ENCODE data around the gene RBPMS2. TPM values are rescaled to one million over a fixed set of nuclear protein-coding genes. Genes with fewer than 3 reads are reported as not detected.

The RBPMS2 gene
- total and polyA plus RNA-seq, 2 of the 4 experiments (the other 2 are of a cell fraction) = 2.8 TPM; not detected in 1

DNA sequence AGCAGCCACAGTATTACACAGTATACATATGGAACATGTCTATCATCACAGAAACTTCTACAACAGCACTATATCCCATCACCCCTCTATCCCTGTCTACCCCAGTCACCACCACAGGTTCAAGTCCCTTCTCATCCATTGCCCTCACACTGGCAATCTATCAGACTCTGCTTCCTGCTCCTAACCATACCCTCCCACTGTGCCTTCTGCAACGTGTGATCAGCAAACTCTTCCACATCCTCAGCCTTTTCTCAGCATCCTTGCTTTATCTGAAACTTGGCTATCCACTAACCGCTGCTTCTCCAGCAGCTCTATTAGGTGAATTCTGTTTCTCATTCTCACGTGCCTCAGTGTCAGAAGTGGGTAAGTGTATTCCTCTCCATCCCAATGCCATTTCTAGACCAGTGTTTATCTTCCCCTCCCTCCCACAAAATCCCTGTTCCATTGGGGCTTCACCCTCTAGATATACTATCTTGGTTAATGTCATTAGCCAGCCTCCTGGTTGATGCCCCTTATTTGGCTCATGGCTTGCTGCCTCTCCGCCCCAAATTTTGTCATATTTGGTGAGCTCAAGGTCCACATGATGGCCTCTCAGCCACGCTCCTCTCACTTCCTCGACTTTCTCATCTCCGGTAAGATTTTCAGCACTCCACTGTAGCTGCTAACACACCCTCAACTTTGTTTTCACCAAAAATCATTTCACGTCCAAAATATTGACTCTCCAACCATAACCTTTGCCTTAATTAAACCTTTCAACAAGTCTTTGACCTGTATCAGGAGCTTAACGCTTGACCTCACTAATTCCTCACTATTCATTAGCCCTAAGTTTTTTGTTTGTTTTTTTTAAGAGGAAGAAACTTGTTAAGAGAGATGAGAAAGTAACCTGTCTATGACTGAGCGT is 69.1 kb downstream of the RBPMS2 start (continued):
- TF ChIP-seq, protein P1, sequence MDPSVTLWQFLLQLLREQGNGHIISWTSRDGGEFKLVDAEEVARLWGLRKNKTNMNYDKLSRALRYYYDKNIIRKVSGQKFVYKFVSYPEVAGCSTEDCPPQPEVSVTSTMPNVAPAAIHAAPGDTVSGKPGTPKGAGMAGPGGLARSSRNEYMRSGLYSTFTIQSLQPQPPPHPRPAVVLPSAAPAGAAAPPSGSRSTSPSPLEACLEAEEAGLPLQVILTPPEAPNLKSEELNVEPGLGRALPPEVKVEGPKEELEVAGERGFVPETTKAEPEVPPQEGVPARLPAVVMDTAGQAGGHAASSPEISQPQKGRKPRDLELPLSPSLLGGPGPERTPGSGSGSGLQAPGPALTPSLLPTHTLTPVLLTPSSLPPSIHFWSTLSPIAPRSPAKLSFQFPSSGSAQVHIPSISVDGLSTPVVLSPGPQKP (IDR thresholded peaks at IDR 0.05; ENCODE audit: borderline replicate concordance, low read depth, low read length) = no peak

DNA sequence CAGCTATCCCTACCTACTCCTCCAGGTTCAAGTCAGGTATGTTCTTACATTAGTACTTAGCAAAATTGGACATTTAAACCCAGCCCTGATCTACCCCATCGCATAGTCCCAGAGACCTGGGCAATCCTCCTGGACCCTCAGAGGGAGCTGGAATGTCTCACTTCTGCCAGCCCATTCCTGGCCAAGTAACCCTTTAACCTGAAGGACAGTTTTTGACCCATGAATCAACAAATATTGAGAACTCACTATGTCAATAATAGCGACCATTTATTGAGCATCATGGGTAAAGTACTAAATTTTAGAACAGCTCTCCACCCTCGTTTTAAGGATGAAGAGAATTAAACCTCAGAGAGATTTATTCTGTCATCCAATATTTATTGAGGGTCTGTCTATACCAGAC is 70.4 kb downstream of the RBPMS2 start:
- Histone ChIP-seq H3K79me1 (ENCODE audit: low read depth in 1 of 2, low read length in 2 of 2) (peaks cover 12 to 36% of the 10 kb centered on the region in 2 experiments; a peak in 3 of 4 replicates), H2BK5ac (ENCODE audit: low read depth, low read length, poor library complexity, severe bottlenecking) (no peak overlapping the region), H3K56ac (ENCODE audit: extremely low read depth, insufficient read depth, low read length) (no peak overlapping the region), H3K14ac (replicated peaks; ENCODE audit: low read depth, low read length) (no peak overlapping the region), H3K18ac (ENCODE audit: low read depth, low read length) (no peak overlapping the region), H4K20me1 (ENCODE audit: insufficient read depth, low read length) (peaks cover 26% of the 10 kb centered on the region), H3K36me3 (ENCODE audit: control insufficient read depth, insufficient read depth, low read length) (peaks cover 3% of the 10 kb centered on the region; the same call in 1 of the 2 replicates), H3K4me1 (ENCODE audit: control insufficient read depth, insufficient read depth, low read length) (peaks cover 15% of the 10 kb centered on the region), H3K27ac (ENCODE audit: insufficient read depth, low read length) (no peak overlapping the region), H3K4me2 (ENCODE audit: low read depth, low read length) (no peak overlapping the region), H4K8ac (ENCODE audit: low read depth in 2 of 2, low read length in 2 of 2) (no peak overlapping the region), H2AK5ac (ENCODE audit: low read depth, low read length) (no peak overlapping the region), H2AFZ (replicated peaks; ENCODE audit: low read length, poor library complexity) (no peak overlapping the region), H2BK15ac (ENCODE audit: low read depth, low read length) (no peak overlapping the region), H4K91ac (ENCODE audit: insufficient read depth, low read depth, low read length) (no peak overlapping the region), H2AK9ac (replicated peaks; ENCODE audit: low read depth, low read length, poor library complexity) (no peak overlapping the region), H3K27me3 (ENCODE audit: control insufficient read depth, insufficient read depth, low read length) (no peaks in the 10 kb centered on the region), H4K5ac (ENCODE audit: low read depth, low read length) (no peak overlapping the region), H3K4me3 (ENCODE audit: insufficient read depth, low read depth, low read length) (no peak overlapping the region), H2BK120ac (ENCODE audit: low read depth, low read length) (no peak overlapping the region), H3K23ac (ENCODE audit: low read depth, low read length) (no peak overlapping the region), H3K9ac (ENCODE audit: low read depth, low read length) (no peak overlapping the region), H2BK20ac (ENCODE audit: low read depth, low read length) (no peak overlapping the region), H3K4ac (ENCODE audit: low read depth, low read length) (no peak overlapping the region), H3K9me1 (ENCODE audit: insufficient read depth, low read length) (peaks cover 21% of the 10 kb centered on the region), H3K9me3 (ENCODE audit: control insufficient read depth, insufficient read depth, low read length) (no peaks in the 10 kb centered on the region)
- ATAC-seq (ENCODE audit: low read depth) = no peak
- ChIA-PET POLR2A (ENCODE audit: unreplicated experiment) (no interaction called here), CTCF (no interaction called here)
- dilution Hi-C loops (cut with HindIII; ENCODE audit: low sequenced_read_pairs, unreplicated experiment) = no loop called here
- in situ Hi-C loops (cut with MboI; ENCODE audit: low sequenced_read_pairs) = no loop called here
- BruUV-seq (replicated peaks) = no TSS peak
- intact Hi-C loops (cut with micrococcal nuclease) = no loop called here
- no peak for DNase-seq
- no CpG with 5 or more reads among the region's 3 CpGs for WGBS, 2 experiments (ENCODE audit: extremely low coverage in 2 of 2, insufficient read length in 1 of 2)
- TF ChIP-seq MAFK (IDR thresholded peaks at IDR 0.05; ENCODE audit: low read depth, low read length) = no peak
- TF ChIP-seq BHLHE40 (IDR thresholded peaks at IDR 0.05; ENCODE audit: low read depth, low read length) = no peak
- TF ChIP-seq, protein P2, sequence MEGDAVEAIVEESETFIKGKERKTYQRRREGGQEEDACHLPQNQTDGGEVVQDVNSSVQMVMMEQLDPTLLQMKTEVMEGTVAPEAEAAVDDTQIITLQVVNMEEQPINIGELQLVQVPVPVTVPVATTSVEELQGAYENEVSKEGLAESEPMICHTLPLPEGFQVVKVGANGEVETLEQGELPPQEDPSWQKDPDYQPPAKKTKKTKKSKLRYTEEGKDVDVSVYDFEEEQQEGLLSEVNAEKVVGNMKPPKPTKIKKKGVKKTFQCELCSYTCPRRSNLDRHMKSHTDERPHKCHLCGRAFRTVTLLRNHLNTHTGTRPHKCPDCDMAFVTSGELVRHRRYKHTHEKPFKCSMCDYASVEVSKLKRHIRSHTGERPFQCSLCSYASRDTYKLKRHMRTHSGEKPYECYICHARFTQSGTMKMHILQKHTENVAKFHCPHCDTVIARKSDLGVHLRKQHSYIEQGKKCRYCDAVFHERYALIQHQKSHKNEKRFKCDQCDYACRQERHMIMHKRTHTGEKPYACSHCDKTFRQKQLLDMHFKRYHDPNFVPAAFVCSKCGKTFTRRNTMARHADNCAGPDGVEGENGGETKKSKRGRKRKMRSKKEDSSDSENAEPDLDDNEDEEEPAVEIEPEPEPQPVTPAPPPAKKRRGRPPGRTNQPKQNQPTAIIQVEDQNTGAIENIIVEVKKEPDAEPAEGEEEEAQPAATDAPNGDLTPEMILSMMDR (conservative IDR thresholded peaks at IDR 0.05; ENCODE audit: low read depth, low read length) = no peak
- no peak for TF ChIP-seq FOS (IDR thresholded peaks at IDR 0.05; ENCODE audit: low read depth, low read length)
- TF ChIP-seq, protein P3, sequence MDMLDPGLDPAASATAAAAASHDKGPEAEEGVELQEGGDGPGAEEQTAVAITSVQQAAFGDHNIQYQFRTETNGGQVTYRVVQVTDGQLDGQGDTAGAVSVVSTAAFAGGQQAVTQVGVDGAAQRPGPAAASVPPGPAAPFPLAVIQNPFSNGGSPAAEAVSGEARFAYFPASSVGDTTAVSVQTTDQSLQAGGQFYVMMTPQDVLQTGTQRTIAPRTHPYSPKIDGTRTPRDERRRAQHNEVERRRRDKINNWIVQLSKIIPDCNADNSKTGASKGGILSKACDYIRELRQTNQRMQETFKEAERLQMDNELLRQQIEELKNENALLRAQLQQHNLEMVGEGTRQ (IDR thresholded peaks at IDR 0.05; ENCODE audit: low read depth, low read length) = no peak
- TF ChIP-seq MAZ (IDR thresholded peaks at IDR 0.05; ENCODE audit: borderline replicate concordance, low read depth, low read length) = no peak
- TF ChIP-seq RAD21 (IDR thresholded peaks at IDR 0.05; ENCODE audit: low read length) = no peak
- TF ChIP-seq RCOR1 (IDR thresholded peaks at IDR 0.05; ENCODE audit: insufficient replicate concordance, low read length) = no peak

Data from IMR-90 (cell line).